ENCODE data around the gene DAPK2. TPM values are rescaled to one million over a fixed set of nuclear protein-coding genes. Genes with fewer than 3 reads are reported as not detected.

DAPK2 gene
- total and polyA plus RNA-seq, 2 of the 4 experiments (the other 2 are of a cell fraction) = 0.34 to 0.36 TPM

- dilution Hi-C loops (cut with HindIII; ENCODE audit: low sequenced_read_pairs, unreplicated experiment) (no loop called here), intact Hi-C loops (cut with micrococcal nuclease) (no loop called here), in situ Hi-C loops (cut with MboI; ENCODE audit: low sequenced_read_pairs) (no loop called here)
- CTCF ChIA-PET = interaction anchor here (0.6 kb wide), 1 partner anchor 70 kb away, joined by 3 read pairs; no protein-coding TSS in a partner anchor
- no peak overlapping the region for H3K4me2 ChIP-seq (ENCODE audit: low read depth, low read length)
- H3K23ac ChIP-seq (ENCODE audit: low read depth, low read length) = no peak overlapping the region
- no peak overlapping the region for H3K4me3 ChIP-seq (ENCODE audit: insufficient read depth, low read depth, low read length)
- ATAC-seq (ENCODE audit: low read depth) (no peak), DNase-seq (no peak)
- no peaks in the 10 kb centered on the region for H3K27me3 ChIP-seq (ENCODE audit: control insufficient read depth, insufficient read depth, low read length)
- peaks cover 10% of the 10 kb centered on the region for H3K36me3 ChIP-seq (ENCODE audit: control insufficient read depth, insufficient read depth, low read length)
- POLR2A ChIA-PET (ENCODE audit: unreplicated experiment) = no interaction called here
- H3K18ac ChIP-seq (ENCODE audit: low read depth, low read length) = no peak overlapping the region
- no peak overlapping the region for H2BK20ac ChIP-seq (ENCODE audit: low read depth, low read length)
- H2BK15ac ChIP-seq (ENCODE audit: low read depth, low read length) = no peak overlapping the region
- no peak overlapping the region for H3K4ac ChIP-seq (ENCODE audit: low read depth, low read length)
- no peak overlapping the region for H4K5ac ChIP-seq (ENCODE audit: low read depth, low read length)
- no peaks in the 10 kb centered on the region for H4K20me1 ChIP-seq (ENCODE audit: insufficient read depth, low read length)
- no peak overlapping the region for H2BK120ac ChIP-seq (ENCODE audit: low read depth, low read length)
- H2AK9ac ChIP-seq (replicated peaks; ENCODE audit: low read depth, low read length, poor library complexity) = no peak overlapping the region
- H3K27ac ChIP-seq (ENCODE audit: insufficient read depth, low read length) = no peak overlapping the region
- no peaks in the 10 kb centered on the region for H3K9me3 ChIP-seq (ENCODE audit: control insufficient read depth, insufficient read depth, low read length)
- no peak overlapping the region for H2AK5ac ChIP-seq (ENCODE audit: low read depth, low read length)
- BruUV-seq (replicated peaks) = no TSS peak
- WGBS, 2 experiments (ENCODE audit: extremely low coverage in 2 of 2, insufficient read length in 1 of 2) = no CpG with 5 or more reads among the region's 12 CpGs
- H4K8ac ChIP-seq (ENCODE audit: low read depth in 2 of 2, low read length in 2 of 2) = no peak overlapping the region
- no peak overlapping the region for H3K9ac ChIP-seq (ENCODE audit: low read depth, low read length)
- H3K14ac ChIP-seq (replicated peaks; ENCODE audit: low read depth, low read length) = no peak overlapping the region
- no peak overlapping the region for H2AFZ ChIP-seq (replicated peaks; ENCODE audit: low read length, poor library complexity)
- H3K4me1 ChIP-seq (ENCODE audit: control insufficient read depth, insufficient read depth, low read length) = no peaks in the 10 kb centered on the region
- peaks cover 14 to 48% of the 10 kb centered on the region in 2 experiments for H3K79me1 ChIP-seq (ENCODE audit: low read depth in 1 of 2, low read length in 2 of 2)
- TF ChIP-seq RFX5 (IDR thresholded peaks at IDR 0.05; ENCODE audit: low read depth, low read length) = no peak
- TF ChIP-seq ELK1 (IDR thresholded peaks at IDR 0.05; ENCODE audit: borderline replicate concordance, low read depth, low read length) = no peak
- no peak for TF ChIP-seq MAZ (IDR thresholded peaks at IDR 0.05; ENCODE audit: borderline replicate concordance, low read depth, low read length)
- TF ChIP-seq FOS (IDR thresholded peaks at IDR 0.05; ENCODE audit: low read depth, low read length) = no peak
- no peak for TF ChIP-seq MAFK (IDR thresholded peaks at IDR 0.05; ENCODE audit: low read depth, low read length)
- no peak for TF ChIP-seq SMC3 (IDR thresholded peaks at IDR 0.05; ENCODE audit: low read depth, low read length)
- no peak for TF ChIP-seq RCOR1 (IDR thresholded peaks at IDR 0.05; ENCODE audit: insufficient replicate concordance, low read length)
- no peak for TF ChIP-seq NFE2L2 (IDR thresholded peaks at IDR 0.05; ENCODE audit: low read depth, low read length)
- H3K56ac ChIP-seq (ENCODE audit: extremely low read depth, insufficient read depth, low read length) = no peak overlapping the region
- H3K9me1 ChIP-seq (ENCODE audit: insufficient read depth, low read length) = no peaks in the 10 kb centered on the region; the same call in none of the 2 replicates
- H2BK5ac ChIP-seq (ENCODE audit: low read depth, low read length, poor library complexity, severe bottlenecking) = no peak overlapping the region
- H4K91ac ChIP-seq (ENCODE audit: insufficient read depth, low read depth, low read length) = no peak overlapping the region
These were observed 43.4 kb upstream of the DAPK2 start for GRCh38 chr15:64089543-64090280.
